Hepatocyte (in vitro differentiated cells): ENCODE measurements around the gene INTS11. TPM values are rescaled to one million over a fixed set of nuclear protein-coding genes. Genes with fewer than 3 reads are reported as not detected.

Experiments used
- DNase-seq: peaks from one replicate; pipeline ENCODE4 v3.0.0-alpha.2; 2016; ENCODE audit warnings: low spot score
- H2AFZ ChIP-seq: fragments of 200-600 bp; sonication (generic); 2 replicates; pipeline ENCODE4 v1.6.0; 2016; ENCODE audit warnings: antibody characterized with exemption, mild to moderate bottlenecking
- H3K27ac ChIP-seq: fragments of 200-600 bp; sonication (generic); 2 replicates; pipeline ENCODE4 v1.5.1; 2016; ENCODE audit warnings: mild to moderate bottlenecking
- H3K27me3 ChIP-seq: fragments of 200-600 bp; sonication (generic); 2 replicates; pipeline ENCODE4 v1.6.1; 2016
- H3K36me3 ChIP-seq: fragments of 200-600 bp; sonication (generic); replicated peaks from 2 replicates; pipeline ENCODE4 v1.5.1; 2016; ENCODE audit warnings: low read depth; ENCODE audit not compliant: insufficient read depth
- H3K4me1 ChIP-seq: fragments of 200-600 bp; sonication (generic); 2 replicates; pipeline ENCODE4 v1.5.1; 2016; ENCODE audit warnings: mild to moderate bottlenecking, moderate library complexity; ENCODE audit not compliant: insufficient read depth
- H3K4me2 ChIP-seq: fragments of 200-600 bp; sonication (generic); 2 replicates; pipeline ENCODE4 v1.6.0; 2016
- H3K4me3 ChIP-seq: fragments of 200-600 bp; sonication (generic); 2 replicates; pipeline ENCODE4 v1.5.1; 2016; ENCODE audit warnings: mild to moderate bottlenecking
- H3K79me2 ChIP-seq: fragments of 200-600 bp; sonication (generic); 2 replicates; pipeline ENCODE4 v1.6.0; 2017; ENCODE audit warnings: mild to moderate bottlenecking
- H3K9me2 ChIP-seq: fragments of 200-600 bp; sonication (generic); replicated peaks from 2 replicates; pipeline ENCODE4 v1.6.0; 2017; ENCODE audit warnings: mild to moderate bottlenecking; ENCODE audit not compliant: insufficient read depth
- H3K9me3 ChIP-seq: fragments of 200-600 bp; sonication (generic); 2 replicates; pipeline ENCODE4 v1.5.1; 2016; ENCODE audit warnings: low read depth, mild to moderate bottlenecking
- H4K20me1 ChIP-seq: fragments of 200-600 bp; sonication (generic); 2 replicates; pipeline ENCODE4 v1.6.0; 2016; ENCODE audit warnings: mild to moderate bottlenecking; ENCODE audit not compliant: insufficient read depth, poor library complexity, severe bottlenecking
- CTCF ChIP-seq: fragments of 200-600 bp; sonication (generic); IDR thresholded peaks from 2 replicates; pipeline ENCODE4 v1.5.1; 2016; ENCODE audit warnings: antibody characterized with exemption, mild to moderate bottlenecking; ENCODE audit not compliant: poor library complexity
- EZH2 ChIP-seq: fragments of 200-600 bp; sonication (generic); IDR thresholded peaks from 2 replicates; pipeline ENCODE4 v1.6.1; 2016; ENCODE audit warnings: antibody characterized with exemption, mild to moderate bottlenecking, borderline replicate concordance
- EZH2phosphoT487 ChIP-seq: fragments of 200-600 bp; sonication (generic); IDR thresholded peaks from one replicate; pipeline ENCODE4 v1.6.1; 2018; ENCODE audit warnings: antibody characterized with exemption, mild to moderate bottlenecking, low read depth, moderate library complexity; ENCODE audit not compliant: unreplicated experiment, severe bottlenecking
- WGBS: methylation state at CpG from one replicate; pipeline ENCODE4 v1.1.6; 2016; ENCODE audit warnings: low lambda C conversion rate; ENCODE audit errors: missing lambda C conversion rate; 5-methylcytosine and 5-hydroxymethylcytosine counted together
- microRNA-seq: library from miRNA; unstranded; fragments of <30 nt; microRNA quantifications from one replicate; pipeline ENCODE4, GENCODE V29; 2017
- polyA plus RNA-seq: library from polyadenylated mRNA; unstranded; fragments of >200 nt; fragmentation: Nextera tagmentation; extraction: Ambion mirVana; gene quantifications from 2 replicates; pipeline ENCODE4 v1.2.1, GENCODE V29; 2016
- small RNA-seq: library from RNA; depleted of rRNA; stranded (forward); fragments of <200 nt; gene quantifications from one replicate; pipeline ENCODE3, GENCODE V24; 2014
- total RNA-seq: library from RNA; depleted of rRNA; stranded (reverse); fragments of >200 nt; gene quantifications from 2 replicates; pipeline ENCODE4 v1.2.3, GENCODE V29; 2014

The INTS11 gene
- total and polyA plus RNA-seq, 2 experiments from 2014 or later: 80.4 to 80.6 TPM

GRCh38 chr1:1262758-1263157 is 61.7 kb downstream of the INTS11 start:
- no peak for DNase-seq
- Histone ChIP-seq H4K20me1 (peaks cover 28% of the 10 kb centered on the region), H3K4me3 (no peak overlapping the region), H3K36me3 (no peaks in the 10 kb centered on the region), H3K79me2 (peaks cover 36% of the 10 kb centered on the region), H3K27me3 (no peaks in the 10 kb centered on the region), H3K9me2 (no peaks in the 10 kb centered on the region), H2AFZ (no peak overlapping the region), H3K4me2 (no peak overlapping the region), H3K27ac (no peak overlapping the region), H3K9me3 (no peaks in the 10 kb centered on the region), H3K4me1 (no peaks in the 10 kb centered on the region)
- no peak for TF ChIP-seq EZH2phosphoT487
- TF ChIP-seq CTCF: no peak
- no peak for TF ChIP-seq EZH2
- 96% methylated on average over 8 of the region's 8 CpGs for WGBS

- Histone ChIP-seq H2AFZ (no peak overlapping the region), H3K4me3 (no peak overlapping the region), H3K27me3 (no peaks in the 10 kb centered on the region), H3K79me2 (peaks cover 31% of the 10 kb centered on the region), H3K9me2 (no peaks in the 10 kb centered on the region), H3K36me3 (no peaks in the 10 kb centered on the region), H3K4me2 (no peak overlapping the region), H4K20me1 (peaks cover 22% of the 10 kb centered on the region), H3K4me1 (no peaks in the 10 kb centered on the region), H3K27ac (no peak overlapping the region), H3K9me3 (no peaks in the 10 kb centered on the region)
- TF ChIP-seq EZH2phosphoT487 (no peak), EZH2 (no peak), CTCF (no peak)
- no peak for DNase-seq
- 98% methylated on average over 17 of the region's 17 CpGs for WGBS
Observed at GRCh38 chr1:1262071-1262470, 62.4 kb downstream of the INTS11 start.

Small RNA genes within 50 kb of the gene (microRNA-seq; reads per million reads assigned to microRNA genes)
- 6.3 reads per million, percentile 15 among the genes with 10 or more reads in this experiment for gene MIR6726
- gene MIR6727: 4.0 reads per million
- gene MIR6808: 2.2 reads per million

Small RNA genes within 50 kb of the gene (small RNA-seq; reads per million reads assigned to genes)
- 0.22 reads per million for gene MIR6726

Other genes starting within 250 kb of the INTS11 start
- gene C1orf159, start 208.6 kb downstream of the INTS11 start, total RNA-seq: 7.1 and 9.2 TPM in 2 replicates
- gene C1orf159, start 208.6 kb downstream of the INTS11 start, polyA plus RNA-seq: 21.7 and 25.1 TPM in 2 replicates
- gene TTLL10, start 150.8 kb downstream of the INTS11 start, total RNA-seq: not detected in 2 replicates
- 0.38 and 0.69 TPM in 2 replicates for gene TTLL10, start 150.8 kb downstream of the INTS11 start, polyA plus RNA-seq
- not detected in 2 replicates for gene TNFRSF18, start 118.1 kb downstream of the INTS11 start, total RNA-seq
- 0.86 and 1.3 TPM in 2 replicates for gene TNFRSF18, start 118.1 kb downstream of the INTS11 start, polyA plus RNA-seq
- 0.28 TPM in 1 of 2 replicates, not detected in the other for gene TNFRSF4, start 110.5 kb downstream of the INTS11 start, total RNA-seq
- gene TNFRSF4, start 110.5 kb downstream of the INTS11 start, polyA plus RNA-seq: 0.34 TPM in 1 of 2 replicates, not detected in the other
- gene SDF4, start 92.7 kb downstream of the INTS11 start, total RNA-seq: 110 and 156 TPM in 2 replicates
- gene SDF4, start 92.7 kb downstream of the INTS11 start, polyA plus RNA-seq: 296 and 311 TPM in 2 replicates
- 28.8 and 28.9 TPM in 2 replicates for gene B3GALT6, start 92.4 kb downstream of the INTS11 start, total RNA-seq
- 36.3 and 36.9 TPM in 2 replicates for gene B3GALT6, start 92.4 kb downstream of the INTS11 start, polyA plus RNA-seq
- gene C1QTNF12, start 77.9 kb downstream of the INTS11 start, total RNA-seq: 3.8 and 4.1 TPM in 2 replicates
- 5.2 and 6.6 TPM in 2 replicates for gene C1QTNF12, start 77.9 kb downstream of the INTS11 start, polyA plus RNA-seq
- gene UBE2J2, start 50.8 kb downstream of the INTS11 start, total RNA-seq: 31.3 and 31.7 TPM in 2 replicates
- gene UBE2J2, start 50.8 kb downstream of the INTS11 start, polyA plus RNA-seq: 66.7 and 81.0 TPM in 2 replicates
- gene SCNN1D, start 44.2 kb downstream of the INTS11 start, total RNA-seq: 1.0 and 1.8 TPM in 2 replicates
- 3.5 and 3.9 TPM in 2 replicates for gene SCNN1D, start 44.2 kb downstream of the INTS11 start, polyA plus RNA-seq
- 50.9 and 56.0 TPM in 2 replicates for gene ACAP3, start 16.7 kb downstream of the INTS11 start, total RNA-seq
- 87.1 and 108 TPM in 2 replicates for gene ACAP3, start 16.7 kb downstream of the INTS11 start, polyA plus RNA-seq
- gene PUSL1, start 16.1 kb downstream of the INTS11 start, total RNA-seq: 27.7 and 36.2 TPM in 2 replicates
- 27.4 and 37.2 TPM in 2 replicates for gene PUSL1, start 16.1 kb downstream of the INTS11 start, polyA plus RNA-seq
- 12.8 and 22.9 TPM in 2 replicates for gene CPTP, start 142 bp upstream of the INTS11 start, total RNA-seq
- 43.2 and 45.6 TPM in 2 replicates for gene CPTP, start 142 bp upstream of the INTS11 start, polyA plus RNA-seq
- gene TAS1R3, start 6.6 kb upstream of the INTS11 start, total RNA-seq: 0.17 TPM in 1 of 2 replicates, not detected in the other
- gene TAS1R3, start 6.6 kb upstream of the INTS11 start, polyA plus RNA-seq: 0.42 and 1.0 TPM in 2 replicates
- 58.0 and 61.6 TPM in 2 replicates for gene DVL1, start 24.8 kb upstream of the INTS11 start, total RNA-seq
- gene DVL1, start 24.8 kb upstream of the INTS11 start, polyA plus RNA-seq: 49.1 and 50.5 TPM in 2 replicates
- 138 and 155 TPM in 2 replicates for gene MXRA8, start 33.9 kb upstream of the INTS11 start, total RNA-seq
- 242 and 261 TPM in 2 replicates for gene MXRA8, start 33.9 kb upstream of the INTS11 start, polyA plus RNA-seq
- gene AURKAIP1, start 50.5 kb upstream of the INTS11 start, total RNA-seq: 92.9 and 105 TPM in 2 replicates
- gene AURKAIP1, start 50.5 kb upstream of the INTS11 start, polyA plus RNA-seq: 238 and 246 TPM in 2 replicates
- 151 and 166 TPM in 2 replicates for gene CCNL2, start 74.7 kb upstream of the INTS11 start, total RNA-seq
- 284 and 364 TPM in 2 replicates for gene CCNL2, start 74.7 kb upstream of the INTS11 start, polyA plus RNA-seq
- 107 and 115 TPM in 2 replicates for gene MRPL20, start 82.6 kb upstream of the INTS11 start, total RNA-seq
- 176 and 193 TPM in 2 replicates for gene MRPL20, start 82.6 kb upstream of the INTS11 start, polyA plus RNA-seq
- gene ANKRD65, start 96.6 kb upstream of the INTS11 start, total RNA-seq: 2.1 and 6.5 TPM in 2 replicates
- 5.5 and 7.3 TPM in 2 replicates for gene ANKRD65, start 96.6 kb upstream of the INTS11 start, polyA plus RNA-seq
- gene VWA1, start 111.0 kb upstream of the INTS11 start, total RNA-seq: 37.7 and 38.1 TPM in 2 replicates
- 114 and 131 TPM in 2 replicates for gene VWA1, start 111.0 kb upstream of the INTS11 start, polyA plus RNA-seq
- 0.10 TPM in 1 of 2 replicates, not detected in the other for gene ATAD3C, start 125.0 kb upstream of the INTS11 start, total RNA-seq
- 0.99 and 1.2 TPM in 2 replicates for gene ATAD3C, start 125.0 kb upstream of the INTS11 start, polyA plus RNA-seq
- 11.4 and 13.4 TPM in 2 replicates for gene ATAD3B, start 147.1 kb upstream of the INTS11 start, total RNA-seq
- 33.2 and 40.5 TPM in 2 replicates for gene ATAD3B, start 147.1 kb upstream of the INTS11 start, polyA plus RNA-seq
- 15.5 and 16.7 TPM in 2 replicates for gene ATAD3A, start 187.5 kb upstream of the INTS11 start, total RNA-seq
- 46.7 and 49.4 TPM in 2 replicates for gene ATAD3A, start 187.5 kb upstream of the INTS11 start, polyA plus RNA-seq
- 4.3 and 6.2 TPM in 2 replicates for gene TMEM240, start 216.0 kb upstream of the INTS11 start, total RNA-seq
- gene TMEM240, start 216.0 kb upstream of the INTS11 start, polyA plus RNA-seq: 2.1 and 2.6 TPM in 2 replicates